Measurements from ENCODE around the gene HDLBP. TPM values are rescaled to one million over a fixed set of nuclear protein-coding genes. Genes with fewer than 3 reads are reported as not detected.

The HDLBP gene
- polyA plus RNA-seq, 3 donors = 50.4 to 73.1 (median 69.9) TPM

DNA sequence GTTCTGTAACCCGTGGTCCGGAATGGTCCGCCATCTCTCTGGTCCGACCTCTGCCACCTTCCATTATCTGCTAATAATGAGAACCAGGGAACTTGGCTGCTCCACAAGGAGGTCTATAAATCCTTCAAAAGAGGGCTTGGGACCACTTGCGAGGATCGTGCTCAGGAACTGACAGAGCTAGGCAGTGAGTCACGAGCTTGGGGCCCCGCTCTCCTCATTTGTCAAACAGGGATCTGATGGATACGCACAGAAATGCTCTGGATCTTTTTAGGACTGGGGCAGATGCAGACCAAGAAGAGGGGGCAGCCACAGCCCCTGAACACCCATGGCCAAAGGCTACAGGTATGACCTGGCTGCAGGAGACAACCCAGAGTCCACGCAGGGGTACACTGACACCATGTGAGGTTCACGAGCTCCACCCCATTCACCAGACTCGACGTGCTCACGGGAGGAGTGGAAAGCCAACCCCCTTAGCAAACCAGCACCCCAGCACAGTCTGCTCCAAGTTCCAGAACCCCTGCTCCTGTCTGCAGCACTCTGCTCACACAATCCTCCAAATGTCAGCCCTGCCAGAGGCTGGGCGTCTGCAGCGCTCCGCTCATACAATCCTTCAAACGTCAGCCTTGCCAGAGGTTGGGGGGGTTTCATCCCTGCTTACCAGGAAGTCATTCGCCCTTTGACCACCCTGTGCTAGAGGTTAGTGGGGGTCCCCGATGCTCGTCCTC lies 81.2 kb downstream of the HDLBP start:
- 92% methylated on average over 16 of the region's 21 CpGs for WGBS (ENCODE audit: insufficient coverage)
- DNase-seq = no peak
- no peaks in the 10 kb centered on the region for H3K9me3 Mint-ChIP-seq
- H3K36me3 ChIP-seq (replicated peaks in 1 of 2; ENCODE audit: control insufficient read depth in 1 of 2, insufficient read depth in 2 of 2, low read length in 2 of 2) = peaks cover 100% of the 10 kb centered on the region in 2 donors
- H3K27ac Mint-ChIP-seq = peak overlapping the region in 1 of 7 donors; percentile 17
- H3K4me3 Mint-ChIP-seq = no peak overlapping the region
- H3K4me1 Mint-ChIP-seq = no peaks in the 10 kb centered on the region
- H3K27ac ChIP-seq (ENCODE audit: low read depth in 1 of 2, low read length in 2 of 2) = no peak overlapping the region
- no peak overlapping the region for H3K4me2 ChIP-seq (replicated peaks; ENCODE audit: extremely low read depth, low read length, poor library complexity, severe bottlenecking)
- H3K79me2 ChIP-seq (ENCODE audit: insufficient read depth, low read length) = no peaks in the 10 kb centered on the region
- H3K27me3 Mint-ChIP-seq (ENCODE audit: low read depth in 3 of 3) = peaks cover 0 to under 1% (median 0%) of the 10 kb centered on the region in 3 donors
- no peaks in the 10 kb centered on the region for H3K9me3 ChIP-seq (replicated peaks in 1 of 2; ENCODE audit: control insufficient read depth in 1 of 2, insufficient read depth in 1 of 2, low read length in 2 of 2)
- TF ChIP-seq, protein P1, sequence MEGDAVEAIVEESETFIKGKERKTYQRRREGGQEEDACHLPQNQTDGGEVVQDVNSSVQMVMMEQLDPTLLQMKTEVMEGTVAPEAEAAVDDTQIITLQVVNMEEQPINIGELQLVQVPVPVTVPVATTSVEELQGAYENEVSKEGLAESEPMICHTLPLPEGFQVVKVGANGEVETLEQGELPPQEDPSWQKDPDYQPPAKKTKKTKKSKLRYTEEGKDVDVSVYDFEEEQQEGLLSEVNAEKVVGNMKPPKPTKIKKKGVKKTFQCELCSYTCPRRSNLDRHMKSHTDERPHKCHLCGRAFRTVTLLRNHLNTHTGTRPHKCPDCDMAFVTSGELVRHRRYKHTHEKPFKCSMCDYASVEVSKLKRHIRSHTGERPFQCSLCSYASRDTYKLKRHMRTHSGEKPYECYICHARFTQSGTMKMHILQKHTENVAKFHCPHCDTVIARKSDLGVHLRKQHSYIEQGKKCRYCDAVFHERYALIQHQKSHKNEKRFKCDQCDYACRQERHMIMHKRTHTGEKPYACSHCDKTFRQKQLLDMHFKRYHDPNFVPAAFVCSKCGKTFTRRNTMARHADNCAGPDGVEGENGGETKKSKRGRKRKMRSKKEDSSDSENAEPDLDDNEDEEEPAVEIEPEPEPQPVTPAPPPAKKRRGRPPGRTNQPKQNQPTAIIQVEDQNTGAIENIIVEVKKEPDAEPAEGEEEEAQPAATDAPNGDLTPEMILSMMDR (IDR thresholded peaks at IDR 0.05) = no peak
- intact Hi-C loops (cut with micrococcal nuclease) = no loop called here
- no peak overlapping the region for H3K9ac ChIP-seq (ENCODE audit: insufficient read depth, low read length, poor library complexity, severe bottlenecking)
- H2AFZ ChIP-seq (ENCODE audit: insufficient read depth, low read depth, low read length, poor library complexity, severe bottlenecking) = no peak overlapping the region
- H3K36me3 Mint-ChIP-seq = peaks cover 97 to 99% of the 10 kb centered on the region in 2 donors
- H4K20me1 ChIP-seq (ENCODE audit: insufficient read depth, low read length) = peaks cover 7% of the 10 kb centered on the region
- H3K4me3 ChIP-seq (replicated peaks in 1 of 3; ENCODE audit: low read depth in 2 of 3, low read length in 3 of 3) = no peak overlapping the region
- no peaks in the 10 kb centered on the region for H3K27me3 ChIP-seq (ENCODE audit: control insufficient read depth in 2 of 2, insufficient read depth in 2 of 2, low read length in 2 of 2)
- no peaks in the 10 kb centered on the region for H3K4me1 ChIP-seq (ENCODE audit: control insufficient read depth in 1 of 2, insufficient read depth in 2 of 2, low read length in 2 of 2)

DNA sequence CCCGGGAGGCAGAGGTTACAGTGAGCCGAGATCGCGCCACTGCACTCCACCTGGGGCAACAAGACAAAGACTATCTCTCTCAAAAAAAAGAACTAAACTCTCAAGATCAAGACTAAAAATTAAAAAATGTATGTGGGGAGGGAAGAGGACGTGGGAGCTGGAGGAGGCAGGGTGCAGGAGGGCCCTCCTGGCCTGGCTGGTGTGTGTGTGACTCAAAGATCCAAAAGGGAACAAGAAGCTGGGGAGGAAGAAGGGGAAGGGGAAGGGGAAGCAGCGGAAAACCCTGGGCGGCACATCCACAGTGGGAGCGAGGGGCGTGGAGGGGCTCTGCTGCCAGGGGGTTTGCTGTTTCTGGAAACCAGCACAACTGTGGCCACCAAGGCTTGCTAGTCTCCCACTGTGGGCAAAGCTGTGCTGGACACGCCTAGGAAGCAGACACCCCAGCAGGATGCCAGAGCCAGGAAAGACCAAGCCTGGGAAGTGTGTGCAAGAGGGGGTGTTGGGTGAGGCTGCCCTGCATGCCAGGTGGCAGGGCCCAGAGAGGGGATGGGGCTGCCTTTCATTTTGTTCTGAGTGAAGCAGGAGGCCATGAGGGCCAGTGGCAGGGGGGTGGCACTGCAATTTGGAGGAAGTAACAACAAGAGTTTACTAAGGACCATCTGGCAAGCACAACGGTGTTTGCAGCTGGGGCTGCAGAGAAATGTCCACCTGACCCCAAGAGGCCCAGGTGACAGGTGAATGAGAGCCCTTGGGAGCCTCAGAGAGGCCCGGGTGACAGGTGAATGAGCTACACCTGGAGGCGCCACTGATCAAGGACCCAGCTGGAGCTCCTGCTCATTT lies 82.5 kb downstream of the HDLBP start:
- H3K9me3 ChIP-seq (replicated peaks in 1 of 2; ENCODE audit: control insufficient read depth in 1 of 2, insufficient read depth in 1 of 2, low read length in 2 of 2) = no peaks in the 10 kb centered on the region
- no peaks in the 10 kb centered on the region for H3K27me3 ChIP-seq (ENCODE audit: control insufficient read depth in 2 of 2, insufficient read depth in 2 of 2, low read length in 2 of 2)
- TF ChIP-seq, protein P1 (IDR thresholded peaks at IDR 0.05) = no peak
- Mint-ChIP-seq H3K4me3 (no peak overlapping the region), H3K4me1 (no peaks in the 10 kb centered on the region), H3K27ac (peak overlapping the region in 5 of 7 donors; percentile 9 to 75 (median 57)), H3K9me3 (no peaks in the 10 kb centered on the region), H3K36me3 (peaks cover 96 to 99% of the 10 kb centered on the region in 2 donors), H3K27me3 (ENCODE audit: low read depth in 3 of 3) (peaks cover 0 to 1% (median 0%) of the 10 kb centered on the region in 3 donors)
- DNase-seq = no peak
- no peak overlapping the region for H3K9ac ChIP-seq (ENCODE audit: insufficient read depth, low read length, poor library complexity, severe bottlenecking)
- no peaks in the 10 kb centered on the region for H3K4me1 ChIP-seq (ENCODE audit: control insufficient read depth in 1 of 2, insufficient read depth in 2 of 2, low read length in 2 of 2)
- H3K36me3 ChIP-seq (replicated peaks in 1 of 2; ENCODE audit: control insufficient read depth in 1 of 2, insufficient read depth in 2 of 2, low read length in 2 of 2) = peaks cover 100% of the 10 kb centered on the region in 2 donors
- peaks cover 4% of the 10 kb centered on the region for H4K20me1 ChIP-seq (ENCODE audit: insufficient read depth, low read length)
- H3K4me2 ChIP-seq (replicated peaks; ENCODE audit: extremely low read depth, low read length, poor library complexity, severe bottlenecking) = no peak overlapping the region
- intact Hi-C loops (cut with micrococcal nuclease) = no loop called here
- 88% methylated on average over 10 of the region's 13 CpGs for WGBS (ENCODE audit: insufficient coverage)
- no peak overlapping the region for H2AFZ ChIP-seq (ENCODE audit: insufficient read depth, low read depth, low read length, poor library complexity, severe bottlenecking)
- no peak overlapping the region for H3K27ac ChIP-seq (ENCODE audit: low read depth in 1 of 2, low read length in 2 of 2)
- H3K79me2 ChIP-seq (ENCODE audit: insufficient read depth, low read length) = no peaks in the 10 kb centered on the region
- no peak overlapping the region for H3K4me3 ChIP-seq (replicated peaks in 1 of 3; ENCODE audit: low read depth in 2 of 3, low read length in 3 of 3)
